Activated CD8-positive, alpha-beta T cell treated with anti-CD3 and anti-CD28 coated beads for 36 hours (primary cell): ENCODE measurements around the gene TPP1. TPM values are rescaled to one million over a fixed set of nuclear protein-coding genes. Genes with fewer than 3 reads are reported as not detected.

ENCODE experiments used
- ATAC-seq: fragments of 200-7000 bp; cut with Tn5 transposase; one replicate; pipeline ENCODE4 v1.10.0; 2021; ENCODE audit warnings: mild to moderate bottlenecking, moderate library complexity
- CTCF ChIA-PET: fragments of 350-600 bp; sonication (Branson Sonifier 250); formaldehyde crosslinking; loops from one replicate; lab custom pipeline; 2021; ENCODE audit warnings: antibody characterized with exemption; lab: Charles Lee
- POLR2A ChIA-PET: fragments of 350-600 bp; sonication (Branson Sonifier 250); formaldehyde crosslinking; loops from one replicate; lab custom pipeline; 2021; ENCODE audit warnings: antibody characterized with exemption; lab: Charles Lee
- DNase-seq: peaks from one replicate; pipeline ENCODE4 v3.0.0-alpha.2; 2020
- H3K27ac Mint-ChIP-seq: one replicate; pipeline ENCODE4 v1.8.0; 2021; ENCODE audit warnings: mild to moderate bottlenecking, mixed read lengths
- H3K27me3 Mint-ChIP-seq: one replicate; pipeline ENCODE4 v1.8.0; 2021; ENCODE audit warnings: mixed read lengths
- H3K36me3 Mint-ChIP-seq: one replicate; pipeline ENCODE4 v1.8.0; 2021; ENCODE audit warnings: low read depth, mixed read lengths
- H3K4me1 Mint-ChIP-seq: one replicate; pipeline ENCODE4 v1.8.0; 2021; ENCODE audit warnings: low read depth, mixed read lengths
- H3K4me3 Mint-ChIP-seq: one replicate; pipeline ENCODE4 v1.8.0; 2021; ENCODE audit warnings: mild to moderate bottlenecking, moderate library complexity, mixed read lengths
- H3K9me3 Mint-ChIP-seq: one replicate; pipeline ENCODE4 v1.8.0; 2021; ENCODE audit warnings: mixed read lengths
- CTCF ChIP-seq: fragments of 200-600 bp; IDR thresholded peaks from one replicate; pipeline ENCODE4 v1.8.0; 2022; ENCODE audit warnings: antibody characterized with exemption, mild to moderate bottlenecking
- intact Hi-C: fragments of 100-400 bp; cut with micrococcal nuclease; formaldehyde crosslinking; loops from one replicate; pipeline ENCODE4 v1.10.0; 2022
- total RNA-seq, 2 experiments: library from RNA; stranded (reverse); gene quantifications; one replicate each; pipeline ENCODE4 v1.2.3, GENCODE V29; 2021

The TPP1 gene
- total RNA-seq, 2 experiments from 2014 or later = 28.1 to 31.4 TPM

GRCh38 chr11:6612213-6613041 is 6.8 kb downstream of the TPP1 start, which contains the start of gene TAF10:
Gene TAF10 (minus strand): TSS chr11:6612216. CDS start chr11:6612189, 27 bp downstream.
- ATAC-seq (peak; percentile 88), DNase-seq (peak; percentile 98)
- no peaks in the 10 kb centered on the region for H3K27me3 Mint-ChIP-seq
- H3K9me3 Mint-ChIP-seq = no peaks in the 10 kb centered on the region
- H3K4me1 Mint-ChIP-seq = peaks cover 38% of the 10 kb centered on the region
- peaks cover 45% of the 10 kb centered on the region for H3K36me3 Mint-ChIP-seq
- H3K27ac Mint-ChIP-seq = peak within 1 kb of the TSS; percentile 92
- TF ChIP-seq CTCF = peak; percentile 69
- ChIA-PET POLR2A (interaction anchor here (0.7 to 3.8 kb wide), 11 partner anchors 8 to 71 kb away, joined by 3 to 13 read pairs (median 4); partner anchors contain the start of gene MRPL17), CTCF (interaction anchor here (0.6 to 3.0 kb wide), 30 partner anchors 8 to 233 kb away, joined by 3 to 32 read pairs (median 4); partner anchors contain the start of genes ARFIP2, MRPL17 and TIMM10B)
- no peak within 1 kb of the TSS for H3K4me3 Mint-ChIP-seq
- intact Hi-C loops = loop anchor here (10.0 kb wide), 1 partner anchor 132 kb away; no protein-coding TSS in a partner anchor

DNA sequence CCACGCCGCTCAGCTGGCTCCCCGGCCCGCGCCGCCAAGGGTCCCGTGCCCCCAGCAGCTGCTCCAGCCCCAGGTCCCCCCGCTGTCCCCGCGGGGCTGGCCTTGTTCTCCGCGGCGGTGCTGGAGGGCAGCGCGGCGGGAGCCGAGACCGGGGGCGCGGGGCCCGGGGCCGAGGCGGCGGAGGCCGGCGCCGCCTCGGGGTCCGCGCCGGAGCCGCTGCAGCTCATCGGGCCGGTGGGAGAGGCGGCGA is 7.3 kb downstream of the TPP1 start:
- TF ChIP-seq CTCF = no peak
- no peaks in the 10 kb centered on the region for H3K27me3 Mint-ChIP-seq
- DNase-seq (no peak), ATAC-seq (no peak)
- ChIA-PET POLR2A (interaction anchor here (0.7 to 3.8 kb wide), 9 partner anchors 9 to 72 kb away, joined by 3 to 13 read pairs (median 5); partner anchors contain the start of genes ILK, MRPL17 and RRP8), CTCF (interaction anchor here (0.7 to 3.0 kb wide), 20 partner anchors 7 to 233 kb away, joined by 3 to 32 read pairs (median 4); partner anchors contain the start of genes ARFIP2, MRPL17 and TIMM10B)
- no peak overlapping the region for H3K4me3 Mint-ChIP-seq
- H3K4me1 Mint-ChIP-seq = peaks cover 42% of the 10 kb centered on the region
- peak overlapping the region; percentile 92 for H3K27ac Mint-ChIP-seq
- H3K36me3 Mint-ChIP-seq = peaks cover 48% of the 10 kb centered on the region
- intact Hi-C loops = loop anchor here (10.0 kb wide), 1 partner anchor 133 kb away; no protein-coding TSS in a partner anchor
- H3K9me3 Mint-ChIP-seq = no peaks in the 10 kb centered on the region

DNA sequence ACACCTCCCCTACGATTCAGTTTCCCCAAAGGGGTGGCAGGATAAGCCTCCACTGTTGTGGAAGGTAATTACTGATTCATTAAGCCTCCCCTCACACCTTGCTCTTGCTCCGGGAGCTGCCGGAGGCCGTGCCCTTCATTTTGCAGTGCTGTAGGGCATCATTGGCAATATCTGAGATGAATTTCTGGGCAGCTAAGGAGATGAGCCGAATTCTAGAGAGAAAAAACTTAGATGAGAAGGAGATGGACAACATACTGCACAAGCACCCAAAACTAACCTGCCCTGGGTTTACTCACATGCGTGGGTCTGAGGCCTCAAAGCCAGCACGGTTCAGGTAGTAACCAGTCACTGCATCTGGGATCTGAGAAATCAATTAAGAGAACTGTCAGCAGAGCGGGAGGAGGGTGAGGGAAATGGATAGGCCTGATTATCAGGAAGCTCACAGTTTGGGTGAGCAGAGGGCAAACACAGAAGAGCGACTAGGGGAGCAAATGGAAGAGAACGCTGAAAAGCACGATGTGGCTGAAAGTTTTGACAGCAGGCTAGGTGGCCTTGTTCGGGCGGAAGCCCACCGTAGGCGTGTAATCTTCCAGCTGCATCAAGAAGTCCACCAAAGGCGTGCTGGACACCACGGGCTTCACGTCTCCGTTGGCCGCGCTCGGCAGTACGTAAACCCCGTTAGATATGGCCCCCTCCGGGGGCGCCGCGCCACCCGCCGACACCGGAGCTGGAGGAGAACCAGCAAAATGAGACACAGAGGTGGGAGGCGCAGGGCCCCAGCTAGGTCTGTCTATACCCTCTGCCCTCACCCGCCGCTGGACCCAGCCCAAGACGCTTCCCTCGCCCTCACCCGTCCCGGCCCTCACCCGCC is 7.9 kb downstream of the TPP1 start:
- no peaks in the 10 kb centered on the region for H3K9me3 Mint-ChIP-seq
- DNase-seq (peak; percentile 40), ATAC-seq (peak; percentile 2)
- no peak overlapping the region for H3K4me3 Mint-ChIP-seq
- CTCF ChIA-PET = interaction anchor here (0.7 to 3.0 kb wide), 17 partner anchors 9 to 143 kb away, joined by 3 to 32 read pairs (median 4); partner anchors contain the start of genes ARFIP2, MRPL17 and TIMM10B
- intact Hi-C loops = loop anchor here (10.0 kb wide), 1 partner anchor 133 kb away; no protein-coding TSS in a partner anchor
- POLR2A ChIA-PET = interaction anchor here (0.7 to 3.8 kb wide), 9 partner anchors 8 to 72 kb away, joined by 3 to 13 read pairs (median 5); partner anchors contain the start of genes ILK, MRPL17 and RRP8
- no peak for TF ChIP-seq CTCF
- peaks cover 51% of the 10 kb centered on the region for H3K36me3 Mint-ChIP-seq
- peak overlapping the region; percentile 92 for H3K27ac Mint-ChIP-seq
- peaks cover 45% of the 10 kb centered on the region for H3K4me1 Mint-ChIP-seq
- no peaks in the 10 kb centered on the region for H3K27me3 Mint-ChIP-seq

DNA sequence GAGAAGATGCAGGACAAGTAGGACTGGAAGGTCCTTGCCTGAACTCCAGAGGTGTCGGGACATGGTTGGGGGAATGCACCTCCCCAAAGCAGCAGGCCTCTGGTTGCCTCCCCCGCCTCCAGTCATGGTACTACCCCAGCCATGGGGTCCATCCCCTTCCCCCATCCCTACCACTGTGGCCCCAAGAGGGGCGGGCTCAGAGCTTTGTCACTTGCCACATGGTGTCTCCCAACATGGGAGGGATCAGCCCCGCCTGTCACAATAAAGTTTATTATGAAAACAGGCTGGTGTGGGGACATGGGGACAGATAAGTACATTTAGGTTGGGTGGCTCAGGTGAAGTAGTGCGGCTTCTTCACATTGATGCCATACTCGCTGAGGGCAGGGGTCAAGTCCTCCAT is 8.6 kb downstream of the TPP1 start:
- ChIA-PET POLR2A (interaction anchor here (1.1 to 3.8 kb wide), 3 partner anchors 61 to 73 kb away, joined by 3 to 13 read pairs (median 6); partner anchors contain the start of gene MRPL17), CTCF (interaction anchor here (1.1 to 3.0 kb wide), 2 partner anchors 57 to 95 kb away, joined by 3 to 16 read pairs; no protein-coding TSS in a partner anchor)
- ATAC-seq = no peak
- Mint-ChIP-seq H3K36me3 (peaks cover 50% of the 10 kb centered on the region), H3K4me1 (peaks cover 50% of the 10 kb centered on the region), H3K27me3 (no peaks in the 10 kb centered on the region), H3K9me3 (no peaks in the 10 kb centered on the region), H3K4me3 (no peak overlapping the region), H3K27ac (peak overlapping the region; percentile 92)
- no peak for DNase-seq
- intact Hi-C loops = loop anchor here (10.0 kb wide), 1 partner anchor 134 kb away; no protein-coding TSS in a partner anchor
- no peak for TF ChIP-seq CTCF
